RWPE1 (cell line): ENCODE measurements around the gene SMYD3.
"Not testable (repeated sequence)": the region's sequence is repeated elsewhere in the genome, so short reads cannot be mapped to it uniquely, and the experiment has no call there.

ENCODE experiments used
- CTCF ChIA-PET: fragments of 350-600 bp; sonication (Branson Sonifier 250); formaldehyde crosslinking; extraction: SDS; loops from one replicate; lab custom pipeline; 2021; lab: Yijun Ruan, JAX
- POLR2A ChIA-PET: fragments of 400-600 bp; formaldehyde crosslinking; extraction: SDS; loops from one replicate; lab custom pipeline; 2020; ENCODE audit warnings: antibody characterized with exemption; ENCODE audit not compliant: low non-redundant PET; lab: Yijun Ruan, JAX
- DNase-seq: peaks from one replicate; pipeline ENCODE4 v3.0.0; 2012; ENCODE audit warnings: low spot score
- H3K27ac ChIP-seq: fragments of 450-650 bp; 2 replicates; pipeline ENCODE4 v1.5.1; 2017
- CTCF ChIP-seq: fragments of 450-650 bp; conservative IDR thresholded peaks from 2 replicates; pipeline ENCODE4 v1.5.1; 2017; ENCODE audit warnings: low read depth, mild to moderate bottlenecking

The SMYD3 gene

GRCh38 chr1:245730801-245731200 is 776.3 kb downstream of the SMYD3 start:
- CTCF ChIA-PET, result no interaction called here
- no peak for DNase-seq
- POLR2A ChIA-PET, result no interaction called here
- no peak for TF ChIP-seq CTCF
- no peak overlapping the region for H3K27ac ChIP-seq

- CTCF ChIA-PET, H3K27ac ChIP-seq, POLR2A ChIA-PET, DNase-seq: not testable (repeated sequence)
Observed at GRCh38 chr1:245728035-245728434, 779.0 kb downstream of the SMYD3 start.

- no peak for TF ChIP-seq CTCF
- POLR2A ChIA-PET, result no interaction called here
- no peak overlapping the region for H3K27ac ChIP-seq
- CTCF ChIA-PET, result no interaction called here
- no peak for DNase-seq
Observed at GRCh38 chr1:245721488-245721887, 785.6 kb downstream of the SMYD3 start.

- no peak for DNase-seq
- CTCF ChIA-PET, result no interaction called here
- H3K27ac ChIP-seq, result no peak overlapping the region
- POLR2A ChIA-PET, result no interaction called here
- TF ChIP-seq CTCF, result no peak
Observed at GRCh38 chr1:245718951-245719350, 788.1 kb downstream of the SMYD3 start.

- TF ChIP-seq CTCF, result no peak
- H3K27ac ChIP-seq, result no peak overlapping the region
- no peak for DNase-seq
- CTCF ChIA-PET, result no interaction called here
- POLR2A ChIA-PET, result no interaction called here
Observed at GRCh38 chr1:245718123-245718522, 789.0 kb downstream of the SMYD3 start.

- no peak for TF ChIP-seq CTCF
- no peak overlapping the region for H3K27ac ChIP-seq
- ChIA-PET POLR2A (interaction anchor here (0.7 kb wide), 1 partner anchor 9 kb away, joined by 9 read pairs; no protein-coding TSS in a partner anchor), CTCF (no interaction called here)
- DNase-seq, result no peak
Observed at GRCh38 chr1:245717611-245718010, 789.5 kb downstream of the SMYD3 start.

- DNase-seq, result no peak
- no peak overlapping the region for H3K27ac ChIP-seq
- CTCF ChIA-PET, result interaction anchor here (1.1 kb wide), 1 partner anchor 560 kb away, joined by 3 read pairs; no protein-coding TSS in a partner anchor
- no peak for TF ChIP-seq CTCF
- POLR2A ChIA-PET, result no interaction called here
Observed at GRCh38 chr1:245716561-245716960, 790.5 kb downstream of the SMYD3 start.
